ENCODE data around the gene COMMD1. TPM values are rescaled to one million over a fixed set of nuclear protein-coding genes. Genes with fewer than 3 reads are reported as not detected.

The COMMD1 gene
- polyA plus RNA-seq, 1 donor from 2014 or later: 69.1 TPM

DNA sequence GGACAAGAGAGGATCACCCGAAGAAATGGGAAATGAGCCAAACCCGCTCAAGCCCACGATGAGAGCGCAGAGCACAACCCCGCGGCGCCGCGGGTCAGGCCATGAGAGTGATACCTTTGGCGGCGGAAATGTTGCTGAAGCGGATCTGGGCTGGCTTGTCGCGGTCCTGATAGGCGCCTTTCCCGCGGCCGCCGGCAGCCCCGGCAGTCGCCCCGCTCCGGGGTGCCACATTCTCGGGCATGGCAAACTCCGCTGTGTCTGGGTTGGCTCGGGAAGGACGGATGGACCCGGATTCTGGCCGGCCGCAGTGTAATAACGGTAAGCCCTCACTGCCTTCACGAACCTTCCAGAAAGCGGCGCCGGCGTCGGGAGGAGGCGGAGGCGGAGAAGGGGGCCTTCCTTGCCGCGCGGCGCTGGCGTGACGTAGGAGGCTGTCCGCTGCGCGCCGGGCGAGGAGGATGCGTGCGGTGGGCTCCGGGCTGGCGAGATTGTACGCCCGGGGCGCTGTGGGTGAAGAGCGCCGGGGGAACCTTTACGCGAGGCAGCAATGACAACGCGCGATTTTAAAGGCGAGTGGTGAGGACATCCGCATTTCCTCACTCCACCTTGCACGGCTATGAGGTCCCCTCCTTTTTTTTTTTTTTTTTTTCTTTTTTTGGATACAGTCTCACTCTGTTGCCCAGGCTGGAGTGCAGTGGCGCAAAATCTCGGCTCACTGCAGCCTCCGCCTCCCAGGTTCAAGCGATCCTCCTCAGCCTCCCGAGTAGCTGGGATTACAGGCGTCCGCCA is 17.0 kb upstream of the COMMD1 start, which contains the start of gene CCT4:
TSS of gene CCT4 (minus strand) at position 390 of the 789 bp plus-strand sequence. CDS start at position 241, 149 bp downstream.
- Histone ChIP-seq H3K27me3 (ENCODE audit: insufficient read depth, low read depth, low read length) (no peaks in the 10 kb centered on the region), H3K4me2 (ENCODE audit: low read length) (peak within 1 kb of the TSS; percentile 79), H3K4me3 (ENCODE audit: low read length) (peak within 1 kb of the TSS; percentile 76), H3K27ac (ENCODE audit: low read length) (peak within 1 kb of the TSS; percentile 87), H4K20me1 (ENCODE audit: insufficient read depth) (no peaks in the 10 kb centered on the region), H3F3A (ENCODE audit: insufficient read depth, low read length, poor library complexity, severe bottlenecking) (no peaks in the 10 kb centered on the region), H3K79me2 (replicated peaks; ENCODE audit: insufficient read depth, low read length) (peaks cover 37% of the 10 kb centered on the region), H2AFZ (ENCODE audit: low read depth, low read length) (peak within 1 kb of the TSS; percentile 78), H3K9me3 (ENCODE audit: low read length) (no peaks in the 10 kb centered on the region), H3K9ac (ENCODE audit: low read length) (peak within 1 kb of the TSS; percentile 88), H3K36me3 (ENCODE audit: insufficient read depth, low read length) (no peaks in the 10 kb centered on the region), H3K9me2 (ENCODE audit: insufficient read depth, low read length) (no peaks in the 10 kb centered on the region)
- peak; percentile 96 for TF ChIP-seq POLR2AphosphoS5 (IDR thresholded peaks at IDR 0.05)
- TF ChIP-seq, protein P1, sequence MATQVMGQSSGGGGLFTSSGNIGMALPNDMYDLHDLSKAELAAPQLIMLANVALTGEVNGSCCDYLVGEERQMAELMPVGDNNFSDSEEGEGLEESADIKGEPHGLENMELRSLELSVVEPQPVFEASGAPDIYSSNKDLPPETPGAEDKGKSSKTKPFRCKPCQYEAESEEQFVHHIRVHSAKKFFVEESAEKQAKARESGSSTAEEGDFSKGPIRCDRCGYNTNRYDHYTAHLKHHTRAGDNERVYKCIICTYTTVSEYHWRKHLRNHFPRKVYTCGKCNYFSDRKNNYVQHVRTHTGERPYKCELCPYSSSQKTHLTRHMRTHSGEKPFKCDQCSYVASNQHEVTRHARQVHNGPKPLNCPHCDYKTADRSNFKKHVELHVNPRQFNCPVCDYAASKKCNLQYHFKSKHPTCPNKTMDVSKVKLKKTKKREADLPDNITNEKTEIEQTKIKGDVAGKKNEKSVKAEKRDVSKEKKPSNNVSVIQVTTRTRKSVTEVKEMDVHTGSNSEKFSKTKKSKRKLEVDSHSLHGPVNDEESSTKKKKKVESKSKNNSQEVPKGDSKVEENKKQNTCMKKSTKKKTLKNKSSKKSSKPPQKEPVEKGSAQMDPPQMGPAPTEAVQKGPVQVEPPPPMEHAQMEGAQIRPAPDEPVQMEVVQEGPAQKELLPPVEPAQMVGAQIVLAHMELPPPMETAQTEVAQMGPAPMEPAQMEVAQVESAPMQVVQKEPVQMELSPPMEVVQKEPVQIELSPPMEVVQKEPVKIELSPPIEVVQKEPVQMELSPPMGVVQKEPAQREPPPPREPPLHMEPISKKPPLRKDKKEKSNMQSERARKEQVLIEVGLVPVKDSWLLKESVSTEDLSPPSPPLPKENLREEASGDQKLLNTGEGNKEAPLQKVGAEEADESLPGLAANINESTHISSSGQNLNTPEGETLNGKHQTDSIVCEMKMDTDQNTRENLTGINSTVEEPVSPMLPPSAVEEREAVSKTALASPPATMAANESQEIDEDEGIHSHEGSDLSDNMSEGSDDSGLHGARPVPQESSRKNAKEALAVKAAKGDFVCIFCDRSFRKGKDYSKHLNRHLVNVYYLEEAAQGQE (IDR thresholded peaks at IDR 0.05; ENCODE audit: borderline replicate concordance): peak; percentile 87
- TF ChIP-seq SMC3 (conservative IDR thresholded peaks at IDR 0.05; ENCODE audit: poor library complexity): peak; percentile 59
- no peak for TF ChIP-seq EZH2 (IDR thresholded peaks at IDR 0.05; ENCODE audit: borderline replicate concordance, insufficient read depth, low read length, poor library complexity, severe bottlenecking)
- peak; percentile 83 for TF ChIP-seq TAF1 (IDR thresholded peaks at IDR 0.05; ENCODE audit: low read depth)
- TF ChIP-seq RAD21 (conservative IDR thresholded peaks at IDR 0.05): peak; percentile 27
- TF ChIP-seq MXI1 (conservative IDR thresholded peaks at IDR 0.05; ENCODE audit: poor library complexity, severe bottlenecking): peak; percentile 90
- TF ChIP-seq, protein P2, sequence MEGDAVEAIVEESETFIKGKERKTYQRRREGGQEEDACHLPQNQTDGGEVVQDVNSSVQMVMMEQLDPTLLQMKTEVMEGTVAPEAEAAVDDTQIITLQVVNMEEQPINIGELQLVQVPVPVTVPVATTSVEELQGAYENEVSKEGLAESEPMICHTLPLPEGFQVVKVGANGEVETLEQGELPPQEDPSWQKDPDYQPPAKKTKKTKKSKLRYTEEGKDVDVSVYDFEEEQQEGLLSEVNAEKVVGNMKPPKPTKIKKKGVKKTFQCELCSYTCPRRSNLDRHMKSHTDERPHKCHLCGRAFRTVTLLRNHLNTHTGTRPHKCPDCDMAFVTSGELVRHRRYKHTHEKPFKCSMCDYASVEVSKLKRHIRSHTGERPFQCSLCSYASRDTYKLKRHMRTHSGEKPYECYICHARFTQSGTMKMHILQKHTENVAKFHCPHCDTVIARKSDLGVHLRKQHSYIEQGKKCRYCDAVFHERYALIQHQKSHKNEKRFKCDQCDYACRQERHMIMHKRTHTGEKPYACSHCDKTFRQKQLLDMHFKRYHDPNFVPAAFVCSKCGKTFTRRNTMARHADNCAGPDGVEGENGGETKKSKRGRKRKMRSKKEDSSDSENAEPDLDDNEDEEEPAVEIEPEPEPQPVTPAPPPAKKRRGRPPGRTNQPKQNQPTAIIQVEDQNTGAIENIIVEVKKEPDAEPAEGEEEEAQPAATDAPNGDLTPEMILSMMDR (IDR thresholded peaks at IDR 0.05; ENCODE audit: poor library complexity, severe bottlenecking): peak; percentile 52
- peak; percentile 89 for TF ChIP-seq EP300 (conservative IDR thresholded peaks at IDR 0.05; ENCODE audit: poor library complexity, severe bottlenecking)

DNA sequence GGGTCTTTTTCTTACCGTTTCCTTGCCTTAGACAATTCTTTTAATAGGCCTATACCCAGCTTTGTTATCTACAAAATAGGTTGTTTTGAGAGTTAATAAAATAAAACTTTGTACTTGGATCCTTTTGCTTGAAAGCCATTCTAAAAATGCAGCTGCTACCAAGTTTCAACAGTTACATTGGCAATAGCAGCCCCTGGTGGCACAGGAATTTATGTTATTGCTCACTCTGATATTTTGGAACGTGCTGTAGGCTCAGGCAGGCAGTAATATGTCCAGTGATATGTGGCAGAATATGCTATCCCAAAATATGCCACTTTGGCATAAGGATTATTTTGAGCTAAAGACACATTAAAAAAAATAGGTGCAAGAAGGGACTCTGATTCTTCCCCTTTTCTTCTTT is 6.7 kb upstream of the COMMD1 start:
- no peaks in the 10 kb centered on the region for H3K27me3 ChIP-seq (ENCODE audit: insufficient read depth, low read depth, low read length)
- H4K20me1 ChIP-seq (ENCODE audit: insufficient read depth): no peaks in the 10 kb centered on the region
- no peaks in the 10 kb centered on the region for H3K9me2 ChIP-seq (ENCODE audit: insufficient read depth, low read length)
- H3K9me3 ChIP-seq (ENCODE audit: low read length): no peaks in the 10 kb centered on the region
- no peak overlapping the region for H2AFZ ChIP-seq (ENCODE audit: low read depth, low read length)
- no peak overlapping the region for H3K9ac ChIP-seq (ENCODE audit: low read length)
- H3K36me3 ChIP-seq (ENCODE audit: insufficient read depth, low read length): no peaks in the 10 kb centered on the region
- H3F3A ChIP-seq (ENCODE audit: insufficient read depth, low read length, poor library complexity, severe bottlenecking): no peaks in the 10 kb centered on the region
- H3K79me2 ChIP-seq (replicated peaks; ENCODE audit: insufficient read depth, low read length): no peaks in the 10 kb centered on the region
- no peak for TF ChIP-seq SMC3 (conservative IDR thresholded peaks at IDR 0.05; ENCODE audit: poor library complexity)
- TF ChIP-seq, protein P2 (IDR thresholded peaks at IDR 0.05; ENCODE audit: poor library complexity, severe bottlenecking): peak; percentile 48
- peak; percentile 34 for TF ChIP-seq RAD21 (conservative IDR thresholded peaks at IDR 0.05)
- no peak overlapping the region for H3K27ac ChIP-seq (ENCODE audit: low read length)
- H3K4me3 ChIP-seq (ENCODE audit: low read length): no peak overlapping the region
- no peak overlapping the region for H3K4me2 ChIP-seq (ENCODE audit: low read length)
